Endothelial cell of umbilical vein (primary cell): ENCODE data around the gene IPO11. TPM values are rescaled to one million over a fixed set of nuclear protein-coding genes. Genes with fewer than 3 reads are reported as not detected.

Source experiments
- BruUV-seq: library from RNA; stranded (reverse); fragments of 400-500 nt; replicated peaks from 2 replicates; lab custom pipeline; 2021; lab: Mats Ljungman, UMichigan
- CTCF ChIA-PET: fragments of 300-600, 350-600 bp; sonication (Branson Sonifier 250); formaldehyde crosslinking; loops from one replicate; lab custom pipeline; 2021; ENCODE audit warnings: antibody characterized with exemption, inconsistent platforms; lab: Charles Lee
- POLR2A ChIA-PET: fragments of 300-600, 350-600 bp; sonication (Branson Sonifier 250); formaldehyde crosslinking; loops from one replicate; lab custom pipeline; 2021; ENCODE audit warnings: antibody characterized with exemption, inconsistent platforms; lab: Charles Lee
- DNase-seq: peaks from one replicate; pipeline ENCODE4 v3.0.0-alpha.2; 2011; ENCODE audit warnings: low read depth, low spot score
- FAIRE-seq: peaks from 2 replicates; lab custom pipeline; 2011; peaks lifted over from hg19 to GRCh38; lab: Jason Lieb, UNC
- H2AFZ ChIP-seq: 2 replicates; pipeline ENCODE4 v1.6.0; 2012; ENCODE audit warnings: low read depth, low read length, control low read depth, inconsistent platforms
- H3K27ac ChIP-seq: 2 replicates; pipeline ENCODE4 v1.5.1; 2011; ENCODE audit warnings: low read depth, mild to moderate bottlenecking, control low read depth, low read length, moderate library complexity; ENCODE audit not compliant: insufficient read depth
- H3K27me3 ChIP-seq, 2 experiments: 2 replicates each; pipeline versions ENCODE4 v1.6.0 to v1.6.1; 2011; ENCODE audit warnings: low read length in 2 of 2, mixed read lengths in 1 of 2; ENCODE audit not compliant: control insufficient read depth in 2 of 2, insufficient read depth in 2 of 2
- H3K36me3 ChIP-seq, 2 experiments: 2 replicates in 1 of 2; 3 replicates in 1 of 2; pipeline ENCODE4 v1.5.1; 2011; ENCODE audit warnings: low read length in 2 of 2, mild to moderate bottlenecking in 1 of 2, moderate library complexity in 1 of 2; ENCODE audit not compliant: control insufficient read depth in 2 of 2, insufficient read depth in 2 of 2; ENCODE audit errors: extremely low read depth in 1 of 2
- H3K4me1 ChIP-seq: 3 replicates; pipeline ENCODE4 v1.5.1; 2011; ENCODE audit warnings: mild to moderate bottlenecking, low read length; ENCODE audit not compliant: control insufficient read depth, insufficient read depth; ENCODE audit errors: extremely low read depth
- H3K4me2 ChIP-seq: 2 replicates; pipeline ENCODE4 v1.6.1; 2011; ENCODE audit warnings: low read length, control low read depth, mixed read lengths; ENCODE audit not compliant: insufficient read depth
- H3K4me3 ChIP-seq, 3 experiments: fragments of 200-600 bp in 1 of 3; sonication (generic), shearing (Covaris generic) in 1 of 3; replicated peaks in 1 of 3; 2 replicates each; pipeline ENCODE4 v1.5.1; 2011 to 2016; ENCODE audit warnings: control low read depth in 3 of 3, low read length in 3 of 3, mild to moderate bottlenecking in 2 of 3, inconsistent platforms in 1 of 3, low read depth in 1 of 3, moderate library complexity in 1 of 3; ENCODE audit not compliant: insufficient read depth in 1 of 3
- H3K79me2 ChIP-seq: 2 replicates; pipeline ENCODE4 v1.6.0; 2012; ENCODE audit warnings: low read length, inconsistent platforms; ENCODE audit not compliant: control insufficient read depth, insufficient read depth
- H3K9ac ChIP-seq: replicated peaks from 2 replicates; pipeline ENCODE3; 2011; ENCODE audit warnings: low read length, control low read depth; ENCODE audit not compliant: insufficient read depth; ENCODE audit errors: extremely low read depth
- H3K9me1 ChIP-seq: replicated peaks from 3 replicates; pipeline ENCODE4 v1.6.0; 2011; ENCODE audit warnings: mild to moderate bottlenecking, low read length; ENCODE audit not compliant: control insufficient read depth, insufficient read depth; ENCODE audit errors: extremely low read depth
- H3K9me3 ChIP-seq: replicated peaks from 2 replicates; pipeline ENCODE4 v1.5.1; 2012; ENCODE audit warnings: low read length, inconsistent platforms; ENCODE audit not compliant: control insufficient read depth, insufficient read depth
- H4K20me1 ChIP-seq: replicated peaks from 2 replicates; pipeline ENCODE3; 2011; ENCODE audit warnings: mild to moderate bottlenecking, low read length; ENCODE audit not compliant: control insufficient read depth, insufficient read depth; ENCODE audit errors: extremely low read depth
- CTCF ChIP-seq, 2 donors: IDR thresholded peaks; 1 replicate in 1 of 2; 2 replicates in 1 of 2; pipeline ENCODE4 v1.5.1; 2011; ENCODE audit warnings: low read length in 2 of 2, mild to moderate bottlenecking in 2 of 2, moderate library complexity in 2 of 2, control low read depth in 1 of 2, inconsistent platforms in 1 of 2, low read depth in 1 of 2; ENCODE audit not compliant: insufficient read depth in 1 of 2; ENCODE audit errors: extremely low read depth in 1 of 2
- EZH2 ChIP-seq: IDR thresholded peaks from 2 replicates; pipeline ENCODE4 v1.6.1; 2012; ENCODE audit warnings: borderline replicate concordance, low read depth, mild to moderate bottlenecking, moderate library complexity, low read length, inconsistent platforms; ENCODE audit not compliant: severe bottlenecking
- FOS ChIP-seq: IDR thresholded peaks from 2 replicates; pipeline ENCODE4 v1.6.1; 2011; ENCODE audit warnings: mild to moderate bottlenecking, low read length, moderate library complexity, borderline replicate concordance; ENCODE audit not compliant: insufficient read depth
- GATA2 ChIP-seq: IDR thresholded peaks from 2 replicates; pipeline ENCODE4 v1.7.0; 2011; ENCODE audit warnings: low read depth, mild to moderate bottlenecking, moderate library complexity, mixed read lengths, low read length; ENCODE audit not compliant: insufficient read length, insufficient read depth
- JUN ChIP-seq: IDR thresholded peaks from 2 replicates; pipeline ENCODE4 v1.6.1; 2011; ENCODE audit warnings: borderline replicate concordance, low read depth; ENCODE audit not compliant: insufficient read length, insufficient read depth
- MAX ChIP-seq: IDR thresholded peaks from 2 replicates; pipeline ENCODE4 v1.6.1; 2011; ENCODE audit not compliant: insufficient read depth, insufficient read length
- MYC ChIP-seq: IDR thresholded peaks from one replicate; pipeline ENCODE4 v1.6.1; 2011; ENCODE audit warnings: mild to moderate bottlenecking, low read depth, low read length
- POLR2A ChIP-seq: IDR thresholded peaks from 2 replicates; pipeline ENCODE4 v1.6.1; 2012; ENCODE audit warnings: low read depth, mild to moderate bottlenecking, control low read depth, low read length
- POLR2AphosphoS5 ChIP-seq: IDR thresholded peaks from 2 replicates; pipeline ENCODE4 v1.6.1; 2012; ENCODE audit warnings: low read depth, mild to moderate bottlenecking, control low read depth, low read length, moderate library complexity; ENCODE audit not compliant: insufficient read depth
- dilution Hi-C: fragments of 300-500 bp; cut with MboI; formaldehyde crosslinking; loops from one replicate; pipeline ENCODE4 v1.15.0; 2019; ENCODE audit warnings: low sequenced_read_pairs; ENCODE audit not compliant: extremely low pct_ligation_motif_present
- intact Hi-C: fragments of 100-400 bp; cut with micrococcal nuclease; formaldehyde crosslinking; loops from one replicate; pipeline ENCODE4 v1.10.0; 2022
- polyA plus RNA-seq, 4 experiments: library from polyadenylated mRNA; depleted of rRNA in 3 of 4; stranded (reverse) in 3 of 4; unstranded in 1 of 4; fragments of >200 nt; gene quantifications; 2 replicates each; pipeline versions ENCODE4 v1.2.1 to v1.2.3, GENCODE V29; 2011 to 2012; ENCODE audit warnings: missing spikeins in 1 of 4
- total RNA-seq: library from RNA; stranded (reverse); gene quantifications from 2 replicates; pipeline ENCODE4 v1.2.3, GENCODE V29; 2021

The IPO11 gene
- total and polyA plus RNA-seq, 2 donors (not counting 3 experiments of a cell fraction or from before 2014, with no cell fraction given) = 38.5 to 80.9 TPM

GRCh38 chr5:62369039-62369438 lies 43.5 kb upstream of the IPO11 start:
- Histone ChIP-seq H3K79me2 (no peaks in the 10 kb centered on the region), H3K27me3 (no peaks in the 10 kb centered on the region), H3K9ac (no peak overlapping the region), H3K27ac (no peak overlapping the region), H3K4me3 (no peak overlapping the region), H3K9me1 (no peaks in the 10 kb centered on the region), H2AFZ (no peak overlapping the region), H3K4me1 (no peaks in the 10 kb centered on the region), H3K4me2 (no peak overlapping the region), H3K9me3 (no peaks in the 10 kb centered on the region), H4K20me1 (no peaks in the 10 kb centered on the region), H3K36me3 (peaks cover 7% of the 10 kb centered on the region in 2 experiments)
- BruUV-seq = no TSS peak
- intact Hi-C loops (no loop called here), dilution Hi-C loops (no loop called here)
- POLR2A ChIA-PET = interaction anchor here (0.7 kb wide), 1 partner anchor 13 kb away, joined by 3 read pairs; no protein-coding TSS in a partner anchor
- CTCF ChIA-PET = interaction anchor here (1.0 kb wide), 2 partner anchors 10 to 13 kb away, joined by 3 read pairs; no protein-coding TSS in a partner anchor
- TF ChIP-seq FOS (no peak), EZH2 (no peak), GATA2 (no peak), POLR2AphosphoS5 (no peak), CTCF (IDR thresholded peaks at IDR 0.05; ENCODE audit: extremely low read depth in 1 of 2, insufficient read depth in 1 of 2, low read depth in 1 of 2, low read length in 2 of 2) (no peak), MYC (no peak), MAX (no peak), POLR2A (no peak), JUN (no peak)
- no peak for FAIRE-seq
- no peak for DNase-seq
